Measurements from ENCODE around the gene RPEL1.

GRCh38 chr10:103254113-103254512, 8.4 kb downstream of the RPEL1 start:
- TF ChIP-seq, protein P1, sequence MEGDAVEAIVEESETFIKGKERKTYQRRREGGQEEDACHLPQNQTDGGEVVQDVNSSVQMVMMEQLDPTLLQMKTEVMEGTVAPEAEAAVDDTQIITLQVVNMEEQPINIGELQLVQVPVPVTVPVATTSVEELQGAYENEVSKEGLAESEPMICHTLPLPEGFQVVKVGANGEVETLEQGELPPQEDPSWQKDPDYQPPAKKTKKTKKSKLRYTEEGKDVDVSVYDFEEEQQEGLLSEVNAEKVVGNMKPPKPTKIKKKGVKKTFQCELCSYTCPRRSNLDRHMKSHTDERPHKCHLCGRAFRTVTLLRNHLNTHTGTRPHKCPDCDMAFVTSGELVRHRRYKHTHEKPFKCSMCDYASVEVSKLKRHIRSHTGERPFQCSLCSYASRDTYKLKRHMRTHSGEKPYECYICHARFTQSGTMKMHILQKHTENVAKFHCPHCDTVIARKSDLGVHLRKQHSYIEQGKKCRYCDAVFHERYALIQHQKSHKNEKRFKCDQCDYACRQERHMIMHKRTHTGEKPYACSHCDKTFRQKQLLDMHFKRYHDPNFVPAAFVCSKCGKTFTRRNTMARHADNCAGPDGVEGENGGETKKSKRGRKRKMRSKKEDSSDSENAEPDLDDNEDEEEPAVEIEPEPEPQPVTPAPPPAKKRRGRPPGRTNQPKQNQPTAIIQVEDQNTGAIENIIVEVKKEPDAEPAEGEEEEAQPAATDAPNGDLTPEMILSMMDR (IDR thresholded peaks at IDR 0.05) = no peak
- TF ChIP-seq POLR2AphosphoS5 (IDR thresholded peaks at IDR 0.05) (no peak), POLR2A (IDR thresholded peaks at IDR 0.05) (no peak), EP300 (IDR thresholded peaks at IDR 0.05; ENCODE audit: low read depth) (no peak)
